Fibroblast of skin of left biceps (primary cell): ENCODE data around the gene LRP1.

ENCODE experiments used
- DNase-seq, 2 experiments: peaks; one replicate each; pipeline ENCODE4 v3.0.0-alpha.2; 2013; ENCODE audit warnings: low read depth in 2 of 2

Gene LRP1

DNA sequence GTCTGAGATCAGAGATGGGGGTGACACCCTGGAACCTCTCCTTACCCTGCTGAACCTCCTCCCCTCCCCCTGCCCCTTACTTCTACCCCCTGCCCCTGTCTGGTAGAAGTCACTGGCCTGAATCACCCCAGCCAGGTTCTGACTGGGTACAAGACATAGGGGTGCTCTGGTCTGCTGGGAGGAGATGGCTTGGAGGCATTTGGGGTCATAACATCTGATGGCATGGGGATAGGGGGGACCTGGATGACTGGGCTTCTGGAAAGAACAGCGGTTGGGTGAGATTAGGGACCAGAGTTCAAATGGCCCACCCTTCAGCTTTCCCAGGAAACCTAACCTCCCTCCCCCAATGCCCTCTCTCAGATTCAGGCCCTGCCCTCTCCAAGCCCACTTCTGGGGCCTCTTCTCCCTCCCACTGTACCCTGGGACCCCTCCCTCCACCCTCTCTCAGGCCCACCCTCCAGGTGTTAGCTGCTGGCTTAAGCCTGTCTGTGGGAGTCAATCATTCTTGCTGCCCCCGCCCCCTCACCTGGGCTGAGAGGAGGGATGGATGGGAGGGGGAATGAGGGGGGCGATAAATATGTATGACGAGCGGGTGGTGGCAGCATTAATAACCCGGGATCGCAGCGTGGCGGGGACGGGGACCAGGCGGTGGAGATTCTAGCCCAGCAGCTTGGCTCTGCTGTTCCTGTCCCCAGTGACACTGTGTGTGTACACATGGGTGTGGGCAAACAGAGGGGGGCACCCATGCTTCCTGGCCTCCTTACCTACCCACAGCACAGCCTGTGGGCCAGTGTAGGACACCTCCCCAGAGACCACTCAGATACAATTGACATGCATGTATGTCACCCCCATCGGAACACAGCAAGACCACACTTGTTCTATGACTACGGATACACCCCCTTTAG, 94.3 kb downstream of the LRP1 start:
- DNase-seq, result no peak

DNA sequence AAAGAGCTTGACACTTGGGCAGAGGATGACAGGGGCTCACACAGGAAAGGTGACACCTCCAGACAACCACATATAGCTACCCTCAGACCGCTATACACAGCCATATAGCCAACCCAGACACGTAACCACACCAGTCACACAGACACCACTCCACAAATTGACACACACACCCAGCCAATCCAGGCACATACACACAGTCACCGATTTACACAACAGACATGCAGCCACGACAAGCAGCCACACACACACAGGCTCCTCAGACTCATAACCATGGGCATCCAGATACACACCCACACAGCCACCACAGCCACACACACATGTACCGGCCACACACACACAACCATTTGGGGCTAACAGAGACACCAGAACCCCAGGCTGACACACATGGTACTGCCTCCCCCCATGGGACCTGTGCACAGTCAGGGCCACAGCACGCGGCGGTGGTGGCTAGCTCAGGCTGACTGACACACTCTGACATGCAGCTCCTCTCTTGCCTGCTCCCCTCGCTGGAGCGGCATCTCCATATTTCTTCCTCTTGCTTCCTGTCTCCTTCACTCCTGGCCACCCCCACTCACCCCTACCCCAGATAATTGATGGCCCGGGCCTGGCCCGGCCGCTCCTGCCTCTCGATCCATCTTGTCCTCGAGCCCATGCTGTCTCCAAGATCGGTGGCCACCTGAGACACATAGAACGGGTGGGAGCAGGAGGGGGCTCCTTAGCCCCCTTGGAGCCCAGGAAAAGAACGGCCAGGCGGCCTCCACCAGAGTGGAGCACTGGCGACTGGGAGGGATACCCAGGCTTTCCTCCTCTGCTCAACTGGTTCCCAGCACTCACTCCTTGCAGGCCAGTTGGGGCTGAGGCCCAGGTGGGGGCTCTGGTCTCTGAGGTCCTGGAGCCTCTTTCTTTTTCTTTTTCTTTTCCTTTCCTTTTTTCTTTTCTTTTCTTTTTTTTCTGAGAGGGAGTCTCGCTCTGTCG, 95.2 kb downstream of the LRP1 start:
- DNase-seq, result no peak

DNA sequence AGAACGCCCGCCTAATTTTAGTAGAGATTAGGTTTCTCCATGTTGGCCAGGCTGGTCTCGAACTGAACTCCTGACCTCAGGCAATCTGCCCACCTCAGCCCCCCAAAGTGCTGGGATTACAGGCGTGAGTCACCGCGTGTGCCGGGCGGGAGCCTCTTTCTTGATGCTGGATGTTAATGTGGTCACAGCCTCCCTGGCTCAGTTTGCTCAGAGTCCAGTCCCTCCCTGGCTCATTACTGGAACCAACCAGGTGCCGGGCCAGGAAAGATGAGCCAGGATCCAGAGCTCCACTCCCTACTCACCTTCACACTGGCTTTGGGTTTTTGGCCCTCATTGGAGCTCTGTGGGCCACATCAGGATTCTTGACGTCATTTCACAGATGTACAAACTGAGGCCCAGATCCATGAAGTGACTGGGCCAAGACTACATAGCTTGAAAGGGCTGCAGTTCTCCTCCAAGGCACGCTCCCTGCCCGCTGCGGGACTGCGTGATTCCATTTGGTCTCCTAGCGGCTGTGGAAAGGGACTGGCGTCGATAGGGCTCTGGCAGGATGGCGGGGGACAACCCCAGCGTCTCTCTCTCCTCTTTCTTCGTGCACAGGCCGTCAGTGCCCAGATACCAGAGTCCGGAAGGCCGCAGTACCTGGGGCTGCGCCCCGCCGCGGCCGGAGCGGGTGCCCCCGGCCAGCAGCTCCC, 96.1 kb downstream of the LRP1 start:
- DNase-seq, result no peak

GRCh38 chr12:57224973-57225679, 96.8 kb downstream of the LRP1 start:
- no peak for DNase-seq

DNA sequence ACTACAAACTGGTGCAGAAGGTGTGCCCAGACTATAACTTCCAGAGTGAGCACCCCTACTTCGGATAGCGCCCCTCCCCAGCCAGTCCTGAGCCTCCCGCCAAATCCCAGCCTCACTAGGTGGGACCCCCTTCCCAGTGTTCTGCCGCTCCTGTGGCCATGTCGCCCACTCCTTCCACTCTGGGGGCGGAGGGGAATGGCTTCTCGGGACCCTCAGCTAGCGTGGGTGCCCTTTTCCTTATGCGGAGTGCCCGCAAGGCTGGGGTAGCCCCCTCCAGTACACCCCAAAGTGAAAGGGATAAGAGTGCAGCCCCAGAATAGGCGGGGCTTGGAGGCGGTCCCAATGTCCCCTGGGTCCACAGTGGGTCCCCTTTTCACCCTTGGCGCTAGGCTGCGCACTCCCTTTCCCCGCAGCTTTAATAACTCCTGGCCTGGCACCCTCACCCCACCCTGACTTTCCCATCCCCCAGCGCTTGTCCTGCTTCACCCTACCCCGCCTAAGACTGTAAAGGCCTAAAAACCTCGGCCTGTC, 97.5 kb downstream of the LRP1 start:
- DNase-seq, result no peak

DNA sequence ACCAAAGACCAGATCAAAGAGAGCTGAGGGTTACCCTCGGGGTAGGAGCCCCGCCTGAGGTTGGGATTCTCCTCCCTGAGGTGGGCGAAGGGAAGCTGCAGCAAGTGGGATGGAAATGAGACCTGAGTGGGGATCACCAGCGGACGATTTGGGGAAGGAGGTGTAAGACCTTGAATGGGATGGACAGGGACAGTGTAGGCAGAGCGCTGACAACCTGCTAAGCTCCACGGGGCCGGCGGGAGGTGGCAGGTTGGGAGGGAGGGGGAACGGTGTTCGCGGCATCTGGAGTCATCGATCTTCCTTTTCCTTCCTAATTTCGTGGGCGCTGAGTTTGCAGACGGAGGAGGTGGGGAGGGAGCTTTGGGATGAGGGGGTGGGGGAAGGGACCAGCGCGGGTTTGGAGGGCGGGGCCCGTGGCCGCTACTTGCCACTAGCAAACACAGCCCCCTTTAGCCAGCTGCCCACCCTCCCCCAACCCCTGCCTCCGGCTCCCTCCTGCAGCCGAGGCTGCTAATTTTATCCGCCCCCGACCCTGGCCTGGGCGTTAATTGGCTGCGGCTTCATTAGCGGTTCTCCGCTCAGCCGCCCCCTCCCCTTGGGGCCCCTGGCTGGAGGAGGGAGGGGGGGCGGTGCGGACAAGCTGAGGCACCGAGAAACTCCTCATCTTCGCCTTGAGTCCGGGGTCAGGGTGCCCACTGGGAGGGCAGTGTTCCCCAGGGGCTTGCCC, 98.5 kb downstream of the LRP1 start:
- DNase-seq, result no peak

- DNase-seq, result no peak
These were observed 99.2 kb downstream of the LRP1 start for GRCh38 chr12:57227315-57228115.

DNA sequence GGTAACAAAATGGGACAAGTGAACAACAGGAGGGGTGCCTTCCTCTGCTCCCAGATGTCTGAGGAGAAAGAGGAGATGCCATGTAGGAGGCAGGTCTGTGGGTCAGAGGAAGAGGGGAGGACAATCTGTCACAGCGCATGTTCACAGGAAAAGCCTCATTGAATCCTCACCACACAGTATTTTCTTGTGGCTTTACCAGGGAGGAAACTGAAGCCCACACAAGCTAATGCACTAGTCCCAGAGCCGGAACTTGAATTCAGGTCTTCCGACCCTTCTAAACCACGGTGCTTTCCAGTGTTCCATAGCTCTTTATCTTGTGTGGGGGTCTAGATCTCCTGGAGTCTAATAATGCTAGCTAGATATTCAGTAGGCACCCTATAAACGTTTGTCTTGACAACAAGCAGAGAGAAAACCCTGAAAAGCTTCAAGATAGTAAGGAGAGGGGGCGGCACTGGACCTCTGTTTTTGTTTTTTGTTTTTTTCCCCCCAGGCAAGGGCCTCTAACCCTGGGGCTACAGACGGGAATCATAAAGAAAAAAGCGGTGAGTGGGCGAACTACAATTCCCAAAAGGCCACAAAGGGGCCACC, 100.9 kb downstream of the LRP1 start:
- DNase-seq, result no peak

GRCh38 chr12:57229634-57230380, 101.5 kb downstream of the LRP1 start, which contains the start of gene SHMT2:
Gene SHMT2 (plus strand): TSS chr12:57229711. CDS start chr12:57229779, 68 bp downstream.
- peak; percentile 82 to 83 for DNase-seq

DNA sequence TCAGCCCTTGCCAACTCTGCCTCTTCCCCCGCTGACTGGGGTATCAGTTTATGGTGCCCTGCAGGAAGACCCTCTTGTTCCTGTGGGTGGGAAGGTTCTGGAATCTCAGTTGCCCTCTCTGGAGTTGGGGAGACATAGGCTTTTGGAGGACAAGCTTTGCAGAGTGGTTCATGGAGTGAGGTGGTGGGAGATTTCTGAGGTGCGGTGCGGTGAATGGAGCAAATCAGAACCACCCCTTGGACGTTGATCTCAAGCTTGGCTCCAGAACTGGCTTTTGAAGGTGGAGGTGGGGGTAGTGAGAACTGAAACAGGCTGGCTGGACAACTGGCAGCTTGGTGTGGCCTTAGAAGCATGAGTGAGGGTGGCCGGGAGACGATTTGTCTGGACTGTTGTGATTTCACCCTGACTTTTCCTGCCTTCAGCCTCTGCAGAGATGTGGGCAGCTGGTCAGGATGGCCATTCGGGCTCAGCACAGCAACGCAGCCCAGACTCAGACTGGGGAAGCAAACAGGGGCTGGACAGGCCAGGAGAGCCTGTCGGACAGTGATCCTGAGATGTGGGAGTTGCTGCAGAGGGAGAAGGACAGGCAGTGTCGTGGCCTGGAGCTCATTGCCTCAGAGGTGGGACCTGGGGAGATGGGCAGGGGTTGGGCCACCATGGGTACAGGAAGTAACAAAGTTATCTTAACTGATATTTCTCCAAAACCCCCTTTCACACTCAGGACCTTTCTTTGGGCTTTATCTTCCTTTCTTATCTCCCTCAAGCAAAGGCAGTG, 102.3 kb downstream of the LRP1 start:
- no peak for DNase-seq

DNA sequence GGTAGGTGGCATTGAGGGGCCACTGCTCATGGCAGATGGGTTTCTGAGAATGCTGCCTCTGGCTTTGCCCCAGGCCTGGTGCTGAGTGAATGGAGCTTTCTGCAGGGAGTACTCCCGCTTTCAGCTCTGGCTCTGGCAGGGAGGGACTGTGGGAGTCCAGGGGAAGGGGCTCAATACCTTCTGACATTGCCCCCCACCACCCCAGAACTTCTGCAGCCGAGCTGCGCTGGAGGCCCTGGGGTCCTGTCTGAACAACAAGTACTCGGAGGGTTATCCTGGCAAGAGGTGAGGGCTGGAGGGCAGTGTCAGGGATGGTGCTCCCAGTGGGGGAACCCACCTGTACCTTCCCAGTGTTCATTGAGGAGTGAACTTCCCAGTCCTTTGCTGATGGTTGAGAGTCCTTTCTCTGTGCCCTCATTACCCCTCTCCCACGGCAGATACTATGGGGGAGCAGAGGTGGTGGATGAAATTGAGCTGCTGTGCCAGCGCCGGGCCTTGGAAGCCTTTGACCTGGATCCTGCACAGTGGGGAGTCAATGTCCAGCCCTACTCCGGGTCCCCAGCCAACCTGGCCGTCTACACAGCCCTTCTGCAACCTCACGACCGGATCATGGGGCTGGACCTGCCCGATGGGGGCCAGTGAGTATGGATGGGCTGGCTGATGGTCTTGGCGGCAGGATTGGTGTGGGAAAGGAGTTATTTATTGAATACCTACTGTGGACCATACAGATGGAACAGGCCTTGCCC, 103.2 kb downstream of the LRP1 start:
- no peak for DNase-seq

- DNase-seq, result no peak
These were observed 104.0 kb downstream of the LRP1 start for GRCh38 chr12:57232156-57232756.

DNA sequence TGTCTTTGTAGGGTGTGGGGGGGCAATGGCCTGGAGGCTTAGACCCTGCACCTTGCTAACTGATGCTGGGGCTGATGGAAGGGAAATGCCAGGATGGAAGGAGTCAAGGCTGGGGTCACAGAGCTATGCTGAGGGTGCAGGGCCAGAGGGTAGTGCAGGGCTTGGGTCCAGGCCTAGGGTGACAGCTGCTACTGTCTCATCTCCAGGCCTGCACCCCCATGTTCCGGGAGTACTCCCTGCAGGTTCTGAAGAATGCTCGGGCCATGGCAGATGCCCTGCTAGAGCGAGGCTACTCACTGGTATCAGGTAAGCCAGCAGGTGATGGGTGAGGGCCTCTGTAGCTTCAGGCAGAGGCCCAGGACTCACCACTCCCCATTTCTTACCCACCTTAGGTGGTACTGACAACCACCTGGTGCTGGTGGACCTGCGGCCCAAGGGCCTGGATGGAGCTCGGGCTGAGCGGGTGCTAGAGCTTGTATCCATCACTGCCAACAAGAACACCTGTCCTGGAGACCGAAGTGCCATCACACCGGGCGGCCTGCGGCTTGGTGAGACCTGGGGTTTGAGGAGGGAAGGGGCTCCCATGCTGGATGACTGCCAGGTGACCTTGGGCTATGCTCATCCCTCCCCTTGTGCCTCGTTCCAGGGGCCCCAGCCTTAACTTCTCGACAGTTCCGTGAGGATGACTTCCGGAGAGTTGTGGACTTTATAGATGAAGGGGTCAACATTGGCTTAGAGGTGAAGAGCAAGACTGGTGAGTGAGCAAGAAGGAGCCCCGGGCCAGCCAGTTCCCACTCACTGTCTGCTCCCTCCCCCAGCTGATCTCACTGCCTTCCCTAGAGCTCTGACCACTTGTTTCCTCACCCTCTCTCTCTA, 105.3 kb downstream of the LRP1 start:
- DNase-seq, result no peak

GRCh38 chr12:57234233-57234570, 105.9 kb downstream of the LRP1 start:
- DNase-seq, result no peak

DNA sequence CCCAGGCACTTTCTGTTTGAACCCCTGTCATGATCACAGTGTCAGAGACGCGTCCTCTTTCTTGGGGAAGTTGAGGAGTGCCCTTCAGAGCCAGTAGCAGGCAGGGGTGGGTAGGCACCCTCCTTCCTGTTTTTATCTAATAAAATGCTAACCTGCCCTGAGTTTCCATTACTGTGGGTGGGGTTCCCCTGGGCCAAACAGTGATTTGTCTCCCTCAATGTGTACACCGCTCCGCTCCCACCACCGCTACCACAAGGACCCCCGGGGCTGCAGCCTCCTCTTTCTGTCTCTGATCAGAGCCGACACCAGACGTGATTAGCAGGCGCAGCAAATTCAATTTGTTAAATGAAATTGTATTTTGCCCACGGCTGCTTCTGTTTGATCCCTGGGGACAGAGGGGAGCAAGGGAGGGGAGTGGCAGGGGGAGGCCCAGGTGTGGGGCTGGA, 106.3 kb downstream of the LRP1 start:
- no peak for DNase-seq
